K562 (cell line): ENCODE data around the gene YOD1. TPM values are rescaled to one million over a fixed set of nuclear protein-coding genes. Genes with fewer than 3 reads are reported as not detected.

Source experiments
- BCL6 ChIP-seq: fragments of 250-450 bp; sonication (Bioruptor Pico); IDR thresholded peaks from 2 replicates; pipeline ENCODE4 v1.4.0; 2020
- CREB5 ChIP-seq: fragments of 250-450 bp; sonication (Bioruptor Pico); IDR thresholded peaks from 2 replicates; pipeline ENCODE4 v1.5.0; 2020; ENCODE audit warnings: mild to moderate bottlenecking
- CREM ChIP-seq: IDR thresholded peaks from 2 replicates; pipeline ENCODE4 v1.6.1; 2014; ENCODE audit warnings: antibody characterized with exemption, low read depth
- DPF2 ChIP-seq: fragments of 450-650 bp; IDR thresholded peaks from 2 replicates; pipeline ENCODE4 v1.6.1; 2016
- EHMT2 ChIP-seq: fragments of 450-650 bp; IDR thresholded peaks from 2 replicates; pipeline ENCODE4 v1.6.1; 2018; ENCODE audit warnings: antibody characterized with exemption
- ETV5 ChIP-seq: sonication (generic); formaldehyde crosslinking; IDR thresholded peaks from 2 replicates; pipeline ENCODE4 v1.4.0; 2020; ENCODE audit warnings: low read depth, mild to moderate bottlenecking, missing genetic modification reagents
- JUN ChIP-seq, 2 experiments: sonication (generic) in 1 of 2; formaldehyde crosslinking in 1 of 2; IDR thresholded peaks; 2 replicates each; pipeline versions ENCODE4 v1.6.1 to v1.8.0; 2012 to 2022; ENCODE audit warnings: borderline replicate concordance in 2 of 2, mild to moderate bottlenecking in 2 of 2, improper control_type of control experiment in 1 of 2, low read depth in 1 of 2, low read length in 1 of 2, missing genetic modification reagents in 1 of 2
- MYC ChIP-seq, 2 experiments: fragments of 250-450 bp in 1 of 2; sonication (Bioruptor Pico) in 1 of 2; IDR thresholded peaks; 2 replicates each; pipeline versions ENCODE4 v1.5.1 to v1.6.1; 2012 to 2021; ENCODE audit warnings: low read depth in 2 of 2, borderline replicate concordance in 1 of 2, improper control_type of control experiment in 1 of 2, low read length in 1 of 2, mild to moderate bottlenecking in 1 of 2, moderate library complexity in 1 of 2
- NEUROD1 ChIP-seq: fragments of 150-350 bp; IDR thresholded peaks from 2 replicates; pipeline ENCODE4 v1.6.1; 2014; ENCODE audit warnings: borderline replicate concordance, low read length, low read depth; ENCODE audit not compliant: partially characterized antibody
- RERE ChIP-seq: sonication (generic); formaldehyde crosslinking; IDR thresholded peaks from 2 replicates; pipeline ENCODE4 v1.8.0; 2023; ENCODE audit warnings: missing genetic modification reagents, mild to moderate bottlenecking, borderline replicate concordance
- SMARCA4 ChIP-seq: fragments of 450-650 bp; IDR thresholded peaks from 2 replicates; pipeline ENCODE4 v1.6.1; 2016
- SUPT5H ChIP-seq: fragments of 450-650 bp; IDR thresholded peaks from 2 replicates; pipeline ENCODE4 v1.6.1; 2016
- ZKSCAN8 ChIP-seq: fragments of 200-800 bp; sonication (Bioruptor generic); IDR thresholded peaks from 2 replicates; pipeline ENCODE4 v1.6.1; 2016; ENCODE audit warnings: missing genetic modification characterization, missing compliant biosample characterization
- ZNF253 ChIP-seq: fragments of 250-450 bp; sonication (Bioruptor Pico); conservative IDR thresholded peaks from 2 replicates; pipeline ENCODE4 v1.6.1; 2021; ENCODE audit warnings: mild to moderate bottlenecking
- ZNF436 ChIP-seq: fragments of 250-450, 450-650 bp; sonication (Bioruptor Pico); formaldehyde crosslinking; IDR thresholded peaks from 2 replicates; pipeline ENCODE4 v1.7.0; 2020; ENCODE audit warnings: mild to moderate bottlenecking
- ZNF655 ChIP-seq: fragments of 250-450 bp; sonication (Bioruptor Pico); IDR thresholded peaks from 2 replicates; pipeline ENCODE4 v1.5.0; 2021
- polyA plus RNA-seq, 8 experiments: library from polyadenylated mRNA; depleted of rRNA in 4 of 8; stranded (reverse) in 5 of 8; unstranded in 3 of 8; fragments of >200 nt; fragmentation: Nextera tagmentation in 2 of 8; fragmentation: Illumina TruSeq in 1 of 8; extraction: Ambion mirVana in 2 of 8; extraction: Trizol in 1 of 8; gene quantifications; 2 replicates each; pipeline versions ENCODE4 v1.2.1 to v1.2.3, GENCODE V29; 2011 to 2014; ENCODE audit warnings: inconsistent platforms in 1 of 8, missing spikeins in 1 of 8
- total RNA-seq, 7 experiments: library from RNA; depleted of rRNA in 6 of 7; stranded (reverse); fragments of >200 nt in 6 of 7; fragmentation: Illumina TruSeq in 2 of 7; extraction: Trizol in 2 of 7; gene quantifications; 2 replicates each; pipeline versions ENCODE4 v1.2.1 to v1.2.3, GENCODE V29; 2011 to 2021; ENCODE audit warnings: low replicate concordance in 1 of 7

YOD1 gene
- total and polyA plus RNA-seq, 9 of the 15 experiments (the other 6 are each of a cell fraction or from before 2014, with no cell fraction given) = 18.2 to 78.1 (median 46.9) TPM

GRCh38 chr1:207021139-207021861 lies 29.7 kb downstream of the YOD1 start (continued):
- TF ChIP-seq ZNF655 (CRISPR knock-in tag) (no peak), SMARCA4 (peak; percentile 96), EHMT2 (peak; percentile 41; the same call in 1 of the 2 replicates), RERE (CRISPR knock-in tag) (no peak), ZNF436 (no peak), SUPT5H (no peak), ZNF253 (CRISPR knock-in tag) (no peak), BCL6 (peak; percentile 85), ETV5 (peak; percentile 81), CREB5 (CRISPR knock-in tag) (peak; percentile 35; the same call in 1 of the 2 replicates), NEUROD1 (peak; percentile 23), MYC (IDR thresholded peaks at IDR 0.05; ENCODE audit: low read depth, low read length) (peak; percentile 47; the same call in 1 of the 2 replicates), MYC (CRISPR knock-in tag; IDR thresholded peaks at IDR 0.05; ENCODE audit: borderline replicate concordance, low read depth) (no peak), ZKSCAN8 (CRISPR knock-in tag) (peak; percentile 85; the same call in 1 of the 2 replicates), DPF2 (peak; percentile 96), CREM (peak; percentile 82), JUN (IDR thresholded peaks at IDR 0.05; ENCODE audit: borderline replicate concordance, low read depth, low read length) (peak; percentile 25; the same call in 1 of the 2 replicates), JUN (CRISPR knock-in tag; IDR thresholded peaks at IDR 0.05; ENCODE audit: borderline replicate concordance) (no peak)
